Fibroblast of mammary gland (primary cell): ENCODE data around the gene SERF2.
"Not testable (repeated sequence)": the region's sequence is repeated elsewhere in the genome, so short reads cannot be mapped to it uniquely, and the experiment has no call there.

Experiments used
- DNase-seq: peaks from one replicate; pipeline ENCODE4 v3.0.0-alpha.2; 2010; ENCODE audit warnings: low read depth
- H3K4me3 ChIP-seq: 2 replicates; pipeline ENCODE4 v1.5.1; 2011; ENCODE audit warnings: low read depth, mild to moderate bottlenecking, low read length, moderate library complexity; ENCODE audit not compliant: control insufficient read depth
- CTCF ChIP-seq: conservative IDR thresholded peaks from 2 replicates; pipeline ENCODE4 v1.5.1; 2011; ENCODE audit warnings: low read depth, low read length, inconsistent platforms; ENCODE audit not compliant: control insufficient read depth, insufficient read depth

SERF2 gene

GRCh38 chr15:43799945-43800285 is 7.8 kb downstream of the SERF2 start, which contains the start of gene SERINC4:
Gene SERINC4, minus strand, starts transcription at chr15:43800220. Its CDS starts 234 bp downstream, at chr15:43799986.
- peak within 1 kb of the TSS; percentile 99 for H3K4me3 ChIP-seq
- no peak for DNase-seq

GRCh38 chr15:43800286-43801141 is 8.4 kb downstream of the SERF2 start, which contains the start of gene HYPK:
Gene HYPK, plus strand, starts transcription at chr15:43800599. Its CDS starts 24 bp downstream, at chr15:43800623.
- H3K4me3 ChIP-seq: peak within 1 kb of the TSS; percentile 99
- DNase-seq: peak; percentile 81
- TF ChIP-seq CTCF: no peak

More at GRCh38 chr15:43799945-43800285, 7.8 kb downstream of the SERF2 start, which contains the start of gene SERINC4:
- no peak for TF ChIP-seq CTCF

GRCh38 chr15:43802676-43803075 is 10.6 kb downstream of the SERF2 start:
- H3K4me3 ChIP-seq, DNase-seq: not testable (repeated sequence)

GRCh38 chr15:43808435-43808950 is 16.4 kb downstream of the SERF2 start:
- H3K4me3 ChIP-seq: no peak overlapping the region
- TF ChIP-seq CTCF: no peak
- no peak for DNase-seq

- DNase-seq: no peak
- H3K4me3 ChIP-seq: no peak overlapping the region
Observed at GRCh38 chr15:43808960-43809678, 17.0 kb downstream of the SERF2 start.

GRCh38 chr15:43815064-43815463 is 22.9 kb downstream of the SERF2 start:
- not testable (repeated sequence) for DNase-seq, H3K4me3 ChIP-seq

More at GRCh38 chr15:43808960-43809678, 17.0 kb downstream of the SERF2 start:
- TF ChIP-seq CTCF: no peak

- H3K4me3 ChIP-seq: no peak overlapping the region
- DNase-seq: no peak
- no peak for TF ChIP-seq CTCF
Observed at GRCh38 chr15:43821505-43821904, 29.4 kb downstream of the SERF2 start.
